ENCODE data around the gene LRTM1.

The LRTM1 gene

GRCh38 chr3:54917174-54917573, 10.7 kb downstream of the LRTM1 start:
- no peak for DNase-seq (ENCODE audit: low read depth in 1 of 2, low spot score in 1 of 2)
- Histone ChIP-seq H3K27ac (replicated peaks) (no peak overlapping the region), H3K4me3 (replicated peaks; ENCODE audit: insufficient read depth, low read length) (no peak overlapping the region), H3K27me3 (ENCODE audit: insufficient read depth, poor library complexity, severe bottlenecking) (no peaks in the 10 kb centered on the region)
- TF ChIP-seq REST (IDR thresholded peaks at IDR 0.05; ENCODE audit: insufficient replicate concordance, low read depth) = no peak
- no peak for TF ChIP-seq SPI1 (IDR thresholded peaks at IDR 0.05; ENCODE audit: borderline replicate concordance, low read depth)
- no peak for TF ChIP-seq POLR2AphosphoS5 (IDR thresholded peaks at IDR 0.05; ENCODE audit: low read depth)
- no peak for TF ChIP-seq GABPA (IDR thresholded peaks at IDR 0.05; ENCODE audit: low read depth)
- TF ChIP-seq CTCF (IDR thresholded peaks at IDR 0.05; ENCODE audit: insufficient read depth, low read length) = no peak

DNA sequence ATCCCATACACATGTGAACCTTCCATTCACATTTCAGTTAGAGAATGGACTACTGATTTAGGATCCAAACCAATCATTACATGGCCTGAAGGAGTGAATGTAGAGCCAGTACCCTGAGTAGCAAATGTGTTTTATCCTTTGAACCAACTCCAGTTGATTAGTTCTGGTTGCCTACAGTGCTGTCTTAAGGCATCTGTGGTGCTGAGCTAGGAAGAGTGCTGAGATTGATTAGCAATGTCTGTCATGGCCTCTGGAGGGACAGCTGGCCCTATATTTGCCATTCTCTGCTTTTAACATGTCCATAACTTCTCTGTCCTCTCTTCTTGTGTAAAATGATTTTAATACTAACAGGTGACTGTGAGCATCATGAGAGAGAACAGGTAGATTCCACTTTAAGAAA, 11.1 kb downstream of the LRTM1 start:
- no peak for DNase-seq (ENCODE audit: low read depth in 1 of 2, low spot score in 1 of 2)
- TF ChIP-seq CTCF (IDR thresholded peaks at IDR 0.05; ENCODE audit: insufficient read depth, low read length) (no peak), GABPA (IDR thresholded peaks at IDR 0.05; ENCODE audit: low read depth) (no peak), POLR2AphosphoS5 (IDR thresholded peaks at IDR 0.05; ENCODE audit: low read depth) (no peak), SPI1 (IDR thresholded peaks at IDR 0.05; ENCODE audit: borderline replicate concordance, low read depth) (no peak), REST (IDR thresholded peaks at IDR 0.05; ENCODE audit: insufficient replicate concordance, low read depth) (no peak)

GRCh38 chr3:54915976-54916375, 11.9 kb downstream of the LRTM1 start:
- H3K27me3 ChIP-seq (ENCODE audit: insufficient read depth, poor library complexity, severe bottlenecking) = no peaks in the 10 kb centered on the region
- TF ChIP-seq GABPA (IDR thresholded peaks at IDR 0.05; ENCODE audit: low read depth) = no peak
- TF ChIP-seq SPI1 (IDR thresholded peaks at IDR 0.05; ENCODE audit: borderline replicate concordance, low read depth) = no peak
- no peak for TF ChIP-seq POLR2AphosphoS5 (IDR thresholded peaks at IDR 0.05; ENCODE audit: low read depth)
- TF ChIP-seq CTCF (IDR thresholded peaks at IDR 0.05; ENCODE audit: insufficient read depth, low read length) = no peak
- TF ChIP-seq REST (IDR thresholded peaks at IDR 0.05; ENCODE audit: insufficient replicate concordance, low read depth) = no peak

More for the DNA sequence above, 11.1 kb downstream of the LRTM1 start:
- H3K27me3 ChIP-seq (ENCODE audit: insufficient read depth, poor library complexity, severe bottlenecking) = no peaks in the 10 kb centered on the region
- no peak overlapping the region for H3K4me3 ChIP-seq (replicated peaks; ENCODE audit: insufficient read depth, low read length)
- no peak overlapping the region for H3K27ac ChIP-seq (replicated peaks)

More at GRCh38 chr3:54915976-54916375, 11.9 kb downstream of the LRTM1 start:
- Histone ChIP-seq H3K4me3 (replicated peaks; ENCODE audit: insufficient read depth, low read length) (no peak overlapping the region), H3K27ac (replicated peaks) (no peak overlapping the region)
- DNase-seq (ENCODE audit: low read depth in 1 of 2, low spot score in 1 of 2) = no peak
